GM08714 (cell line): Measurements from ENCODE around the gene FAH.
"Not testable (repeated sequence)": the region's sequence is repeated elsewhere in the genome, so short reads cannot be mapped to it uniquely, and the experiment has no call there.

Source experiments
- H3K4me3 ChIP-seq: fragments of 200-500 bp; sonication (Bioruptor generic); 2 replicates; pipeline ENCODE4 v1.5.1; 2014; ENCODE audit warnings: mild to moderate bottlenecking, low read length, inconsistent platforms
- ZNF274 ChIP-seq: IDR thresholded peaks from 2 replicates; pipeline ENCODE4 v1.6.1; 2012; ENCODE audit warnings: mild to moderate bottlenecking, low read depth, low read length

The FAH gene

GRCh38 chr15:80152896-80153876 lies at the start of gene FAH:
FAH (plus strand) TSS chr15:80152999; CDS start chr15:80153055, 56 bp downstream.
- TF ChIP-seq ZNF274, result no peak
- H3K4me3 ChIP-seq, result peak within 1 kb of the TSS; percentile 80

- H3K4me3 ChIP-seq, result no peak overlapping the region
- no peak for TF ChIP-seq ZNF274
Observed at GRCh38 chr15:80105193-80105592, 47.6 kb upstream of the FAH start.

DNA sequence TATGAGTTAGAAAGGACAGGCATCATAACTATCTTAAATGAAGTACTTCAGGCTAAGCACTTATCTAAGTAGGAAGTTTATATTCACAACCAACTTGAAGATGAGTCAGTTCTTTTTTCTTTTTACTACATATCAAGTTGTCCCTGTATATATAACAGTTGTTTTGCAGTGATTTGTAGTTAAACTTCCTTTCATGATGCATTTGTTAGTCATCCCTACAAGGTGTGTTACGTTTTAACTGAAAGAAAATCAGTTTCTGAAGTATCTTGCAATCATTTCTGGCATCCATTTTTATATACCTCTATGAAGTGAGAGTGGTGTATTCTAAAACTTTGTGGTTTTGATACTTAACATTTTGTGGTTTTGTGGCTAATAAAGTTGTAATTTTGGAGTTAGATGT lies 47.2 kb upstream of the FAH start:
- TF ChIP-seq ZNF274, result no peak
- no peak overlapping the region for H3K4me3 ChIP-seq

- no peak overlapping the region for H3K4me3 ChIP-seq
- TF ChIP-seq ZNF274, result no peak
Observed at GRCh38 chr15:80106051-80106450, 46.7 kb upstream of the FAH start.

DNA sequence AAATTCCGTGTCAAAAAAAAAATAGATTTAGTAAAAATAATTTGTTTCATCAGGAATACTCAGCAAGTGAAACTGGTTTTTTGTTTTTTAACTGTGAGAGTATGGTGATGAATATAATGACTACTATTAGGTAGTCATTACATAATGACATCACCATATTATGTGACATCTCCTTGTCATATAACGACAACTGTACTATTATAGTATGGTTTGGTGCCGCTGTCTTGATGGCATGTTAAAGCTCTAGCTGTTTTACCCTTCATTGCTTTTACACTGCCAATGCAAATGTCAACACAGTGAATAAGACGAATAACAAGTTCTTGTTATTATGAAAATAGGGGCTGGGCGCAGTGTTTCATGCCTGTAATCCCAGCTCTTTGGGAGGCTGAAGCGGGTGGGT lies 45.6 kb upstream of the FAH start:
- H3K4me3 ChIP-seq, result no peak overlapping the region
- no peak for TF ChIP-seq ZNF274

DNA sequence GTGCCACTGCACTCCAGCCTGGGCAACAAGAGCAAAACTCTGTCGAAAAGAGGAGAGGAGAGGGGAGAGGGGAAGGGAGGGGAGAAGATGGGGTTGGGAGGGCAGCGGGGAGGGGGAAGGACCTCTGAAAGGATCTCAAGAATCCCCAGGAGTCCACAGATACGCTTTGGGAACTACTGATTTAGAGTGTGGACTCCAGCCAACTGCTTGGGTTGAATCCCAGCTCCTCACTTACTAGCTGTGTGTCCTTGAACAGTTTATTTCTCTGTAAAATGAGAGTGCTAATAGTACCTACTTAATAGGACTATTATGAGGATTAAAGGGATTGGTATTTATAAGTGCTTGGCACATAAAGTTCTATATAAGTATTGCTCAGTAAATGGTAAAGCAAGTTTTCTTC lies 45.0 kb upstream of the FAH start:
- H3K4me3 ChIP-seq, result no peak overlapping the region
- TF ChIP-seq ZNF274, result no peak

DNA sequence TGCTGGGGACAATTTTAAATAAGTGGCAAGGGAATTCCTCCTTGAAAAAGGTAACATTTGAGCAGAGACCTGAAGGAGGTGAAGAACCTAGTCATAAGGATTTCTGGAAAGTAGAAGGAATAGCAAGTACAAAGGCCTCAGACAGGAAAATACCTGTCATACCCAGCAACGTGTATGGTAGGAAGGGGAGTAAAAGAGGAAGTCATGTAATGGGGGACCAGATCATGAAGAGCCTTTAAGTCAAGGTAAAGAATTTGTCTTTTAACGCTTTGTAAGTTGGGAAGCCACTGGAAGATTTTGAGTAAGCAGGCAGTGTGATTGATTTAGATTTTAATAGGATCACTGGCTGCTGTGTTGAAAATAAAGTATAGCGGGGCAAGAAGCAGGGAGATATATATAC lies 43.4 kb upstream of the FAH start:
- TF ChIP-seq ZNF274, result no peak
- no peak overlapping the region for H3K4me3 ChIP-seq

DNA sequence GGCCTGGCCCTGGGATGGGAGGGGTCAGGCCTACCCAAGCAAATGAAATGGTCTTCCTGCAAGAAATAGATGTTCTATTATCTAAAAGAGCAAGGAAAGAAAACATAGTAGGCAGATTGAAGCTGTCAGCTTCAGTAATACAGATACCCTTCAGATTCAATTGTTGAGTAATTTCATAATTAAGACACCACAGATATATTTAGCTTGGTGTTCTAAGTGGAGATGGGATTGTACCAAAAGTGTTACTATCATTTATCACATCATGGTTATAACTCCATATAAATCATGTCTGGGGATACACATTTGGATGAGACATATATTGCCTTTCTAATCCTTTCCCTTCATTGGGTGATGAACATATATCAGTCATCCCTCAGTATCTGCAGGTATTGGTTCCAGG lies 41.9 kb upstream of the FAH start:
- no peak for TF ChIP-seq ZNF274
- H3K4me3 ChIP-seq, result no peak overlapping the region

DNA sequence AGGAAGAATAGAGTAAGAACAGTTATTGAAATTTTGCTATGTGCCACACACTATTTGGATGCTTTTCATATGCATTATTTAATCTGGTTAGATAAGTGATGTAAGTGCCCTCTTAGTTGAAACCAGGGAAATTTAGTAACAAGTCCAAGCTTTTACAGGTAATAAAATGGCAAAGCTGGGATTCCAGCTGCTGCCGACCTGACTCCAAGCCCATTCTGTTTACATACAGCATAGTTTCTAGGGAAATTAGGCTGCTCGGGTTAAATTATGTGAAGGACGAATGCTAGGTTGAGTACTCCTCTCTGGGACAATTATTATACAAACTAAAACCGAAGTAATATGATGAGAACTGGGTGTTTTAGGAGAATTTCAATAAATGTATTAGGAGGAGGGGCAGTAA lies 38.7 kb upstream of the FAH start:
- TF ChIP-seq ZNF274, result no peak
- H3K4me3 ChIP-seq, result no peak overlapping the region

DNA sequence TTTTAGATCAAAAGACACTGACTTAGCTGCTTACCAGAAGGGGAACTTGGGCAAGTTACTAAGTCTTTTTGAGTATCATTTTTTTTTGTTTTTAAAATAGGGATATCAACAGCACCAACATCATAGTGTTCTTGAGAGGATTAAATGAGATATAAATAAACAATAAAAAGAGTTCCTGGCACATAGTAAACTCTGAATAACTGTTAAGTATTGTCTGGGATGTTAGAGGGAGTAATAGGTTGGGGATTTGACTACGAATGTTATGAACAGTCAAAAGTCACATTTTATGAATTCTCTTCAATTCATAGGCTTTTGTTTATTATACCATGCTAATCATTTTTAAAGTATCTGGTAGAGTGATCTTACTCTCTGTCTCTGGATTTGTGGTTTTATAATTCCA lies 37.8 kb upstream of the FAH start:
- H3K4me3 ChIP-seq, result no peak overlapping the region
- no peak for TF ChIP-seq ZNF274

GRCh38 chr15:80118956-80119355 lies 33.8 kb upstream of the FAH start:
- TF ChIP-seq ZNF274, result no peak
- H3K4me3 ChIP-seq, result no peak overlapping the region

- TF ChIP-seq ZNF274, result no peak
Observed at GRCh38 chr15:80120636-80121035, 32.2 kb upstream of the FAH start.

DNA sequence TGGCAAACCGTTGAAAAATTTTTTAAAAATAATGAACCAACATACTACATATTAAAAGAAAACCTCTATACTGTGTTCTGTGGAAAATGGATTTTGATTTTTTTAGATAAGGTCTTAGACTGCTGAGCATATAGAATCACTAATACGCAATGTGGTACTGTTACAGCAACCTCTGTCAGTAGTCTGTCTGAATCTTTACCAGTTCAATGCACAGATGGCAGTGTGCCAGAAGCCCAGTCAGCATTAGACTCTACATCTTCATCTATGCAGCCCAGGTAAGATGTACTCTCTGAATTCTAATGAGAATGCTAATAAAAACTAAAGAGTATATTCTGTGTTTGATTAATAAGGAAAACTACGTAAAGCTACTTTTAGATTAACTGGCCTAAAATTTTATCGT lies 31.3 kb upstream of the FAH start:
- no peak for TF ChIP-seq ZNF274
- H3K4me3 ChIP-seq, result no peak overlapping the region

More at GRCh38 chr15:80120636-80121035, 32.2 kb upstream of the FAH start:
- H3K4me3 ChIP-seq, result no peak overlapping the region

- TF ChIP-seq ZNF274, result no peak
- H3K4me3 ChIP-seq, result no peak overlapping the region
Observed at GRCh38 chr15:80123034-80123433, 29.8 kb upstream of the FAH start.

DNA sequence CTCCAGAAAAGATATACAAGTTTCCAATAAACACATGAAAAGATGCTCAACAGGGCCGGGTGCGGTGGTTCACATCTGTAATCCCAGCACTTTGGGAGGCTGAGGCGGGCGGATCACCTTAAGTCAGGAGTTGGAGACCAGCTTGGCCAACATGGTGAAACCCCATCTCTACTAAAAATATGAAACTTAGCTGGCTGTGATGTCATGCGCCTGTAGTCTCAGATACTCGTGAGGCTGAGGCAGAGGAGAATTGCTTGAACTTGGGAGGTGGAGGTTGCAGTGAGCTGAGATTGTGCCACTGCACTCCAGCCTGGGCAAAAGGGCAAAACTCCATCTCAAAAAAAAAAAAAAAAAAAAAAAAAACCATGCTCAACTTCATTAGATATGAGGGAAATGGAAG lies 25.5 kb upstream of the FAH start:
- H3K4me3 ChIP-seq, result not testable (repeated sequence)

DNA sequence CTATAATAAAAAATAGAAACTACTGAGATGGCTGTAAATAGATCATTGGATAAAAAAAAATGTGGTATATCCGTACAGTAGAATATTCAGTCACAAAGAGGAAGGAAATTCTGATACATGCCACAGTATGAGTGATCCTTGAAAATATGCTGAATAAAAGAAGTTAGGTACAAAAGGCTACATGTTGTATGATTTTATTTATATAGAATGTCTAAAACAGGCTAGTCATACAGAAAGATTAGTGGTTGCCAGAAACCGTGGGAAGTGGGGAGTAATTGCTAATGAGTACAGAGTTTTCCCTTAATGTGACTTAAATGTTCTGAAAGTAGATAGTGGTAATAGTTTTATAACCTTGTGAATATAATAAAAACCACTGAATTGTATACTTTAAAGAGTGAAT lies 24.9 kb upstream of the FAH start:
- H3K4me3 ChIP-seq, result no peak overlapping the region
- no peak for TF ChIP-seq ZNF274
